Measurements from ENCODE around the gene OMG. TPM values are rescaled to one million over a fixed set of nuclear protein-coding genes. Genes with fewer than 3 reads are reported as not detected.

Gene OMG
- total and polyA plus RNA-seq, 2 experiments from 2014 or later: 0.58 TPM; not detected in 1

DNA sequence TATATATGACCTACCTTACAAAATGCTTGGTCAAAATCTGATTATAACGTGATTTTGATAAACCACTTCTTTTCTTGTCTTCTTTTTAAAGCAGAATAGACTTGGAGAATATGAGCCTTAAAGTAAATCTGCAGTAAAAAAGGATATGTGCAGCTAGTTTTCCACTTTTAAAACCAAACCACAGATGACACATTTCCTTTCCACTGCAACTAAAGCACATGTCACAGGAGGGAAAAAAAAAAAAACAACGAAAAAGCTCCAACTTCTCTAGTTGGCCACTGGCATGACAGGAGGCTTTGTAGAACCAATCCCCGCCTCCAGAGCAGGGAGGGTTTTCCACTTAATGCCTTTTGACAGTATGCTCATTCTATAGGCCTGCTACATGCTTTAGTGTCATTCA lies 24.4 kb upstream of the OMG start, which contains the start of gene EVI2A:
TSS of gene EVI2A (minus strand) at position 142 of the 400 bp plus-strand sequence. CDS start 2,609 bp downstream, outside the sequence.
- no peaks in the 10 kb centered on the region for H4K20me1 ChIP-seq (ENCODE audit: insufficient read depth, poor library complexity, severe bottlenecking)
- no peaks in the 10 kb centered on the region for H3K27me3 ChIP-seq
- no peak within 1 kb of the TSS for H3K4me3 ChIP-seq
- H3K27ac ChIP-seq: no peak within 1 kb of the TSS
- H3K9me2 ChIP-seq (replicated peaks; ENCODE audit: insufficient read depth): no peaks in the 10 kb centered on the region
- no peak within 1 kb of the TSS for H3K4me2 ChIP-seq
- H3K9me3 ChIP-seq (ENCODE audit: low read depth): no peaks in the 10 kb centered on the region
- H3K36me3 ChIP-seq (replicated peaks; ENCODE audit: insufficient read depth, low read depth): no peaks in the 10 kb centered on the region
- TF ChIP-seq EZH2 (IDR thresholded peaks at IDR 0.05; ENCODE audit: borderline replicate concordance): no peak
- no peak for TF ChIP-seq EZH2phosphoT487 (IDR thresholded peaks at IDR 0.05; ENCODE audit: low read depth, severe bottlenecking, unreplicated experiment)
- no peak for TF ChIP-seq CTCF (IDR thresholded peaks at IDR 0.05; ENCODE audit: poor library complexity)
- no peak within 1 kb of the TSS for H2AFZ ChIP-seq
- WGBS (ENCODE audit: low lambda C conversion rate, missing lambda C conversion rate): 87% methylated on average over 3 of the region's 3 CpGs
- no peak for DNase-seq (ENCODE audit: low spot score)
- H3K79me2 ChIP-seq: no peaks in the 10 kb centered on the region
- no peaks in the 10 kb centered on the region for H3K4me1 ChIP-seq (ENCODE audit: insufficient read depth)

GRCh38 chr17:31320791-31321190 lies 23.8 kb upstream of the OMG start:
- TF ChIP-seq EZH2 (IDR thresholded peaks at IDR 0.05; ENCODE audit: borderline replicate concordance) (no peak), CTCF (IDR thresholded peaks at IDR 0.05; ENCODE audit: poor library complexity) (no peak), EZH2phosphoT487 (IDR thresholded peaks at IDR 0.05; ENCODE audit: low read depth, severe bottlenecking, unreplicated experiment) (no peak)
- Histone ChIP-seq H3K27me3 (no peaks in the 10 kb centered on the region), H3K4me2 (no peak overlapping the region), H3K79me2 (no peaks in the 10 kb centered on the region), H3K4me3 (no peak overlapping the region), H4K20me1 (ENCODE audit: insufficient read depth, poor library complexity, severe bottlenecking) (no peaks in the 10 kb centered on the region), H3K4me1 (ENCODE audit: insufficient read depth) (no peaks in the 10 kb centered on the region), H3K9me3 (ENCODE audit: low read depth) (no peaks in the 10 kb centered on the region), H2AFZ (no peak overlapping the region), H3K36me3 (replicated peaks; ENCODE audit: insufficient read depth, low read depth) (no peaks in the 10 kb centered on the region), H3K27ac (no peak overlapping the region), H3K9me2 (replicated peaks; ENCODE audit: insufficient read depth) (no peaks in the 10 kb centered on the region)
- DNase-seq (ENCODE audit: low spot score): no peak
- 58% methylated on average over 1 of the region's 1 CpG for WGBS (ENCODE audit: low lambda C conversion rate, missing lambda C conversion rate)

- no peaks in the 10 kb centered on the region for H3K27me3 ChIP-seq
- H3K27ac ChIP-seq: no peak overlapping the region
- no peaks in the 10 kb centered on the region for H3K36me3 ChIP-seq (replicated peaks; ENCODE audit: insufficient read depth, low read depth)
- TF ChIP-seq CTCF (IDR thresholded peaks at IDR 0.05; ENCODE audit: poor library complexity): no peak
- no peak for TF ChIP-seq EZH2 (IDR thresholded peaks at IDR 0.05; ENCODE audit: borderline replicate concordance)
- TF ChIP-seq EZH2phosphoT487 (IDR thresholded peaks at IDR 0.05; ENCODE audit: low read depth, severe bottlenecking, unreplicated experiment): no peak
- 85% methylated on average over 2 of the region's 2 CpGs for WGBS (ENCODE audit: low lambda C conversion rate, missing lambda C conversion rate)
- no peak overlapping the region for H3K4me2 ChIP-seq
- H3K9me3 ChIP-seq (ENCODE audit: low read depth): no peaks in the 10 kb centered on the region
- no peaks in the 10 kb centered on the region for H3K4me1 ChIP-seq (ENCODE audit: insufficient read depth)
- no peaks in the 10 kb centered on the region for H4K20me1 ChIP-seq (ENCODE audit: insufficient read depth, poor library complexity, severe bottlenecking)
- no peaks in the 10 kb centered on the region for H3K9me2 ChIP-seq (replicated peaks; ENCODE audit: insufficient read depth)
- no peak for DNase-seq (ENCODE audit: low spot score)
- H3K79me2 ChIP-seq: no peaks in the 10 kb centered on the region
- H2AFZ ChIP-seq: no peak overlapping the region
- H3K4me3 ChIP-seq: no peak overlapping the region
Measured at GRCh38 chr17:31320241-31320640, 23.2 kb upstream of the OMG start.

Measured in hepatocyte (in vitro differentiated cells).